AG09309 (cell line): ENCODE data around the gene CEND1.

ENCODE experiments used
- DNase-seq: peaks from one replicate; pipeline ENCODE4 v3.0.0-alpha.2; 2010; ENCODE audit warnings: low read depth
- H3K4me3 ChIP-seq: 2 replicates; pipeline ENCODE4 v1.5.1; 2011; ENCODE audit warnings: mild to moderate bottlenecking, low read depth, low read length, moderate library complexity; ENCODE audit not compliant: control insufficient read depth
- CTCF ChIP-seq: IDR thresholded peaks from 2 replicates; pipeline ENCODE4 v1.5.1; 2011; ENCODE audit warnings: mild to moderate bottlenecking, low read depth, low read length, inconsistent platforms; ENCODE audit not compliant: insufficient read depth, control insufficient read depth; ENCODE audit errors: missing control alignments

CEND1 gene

GRCh38 chr11:827146-827896 is 37.4 kb upstream of the CEND1 start:
- TF ChIP-seq CTCF: no peak
- H3K4me3 ChIP-seq: no peak overlapping the region; the same call in 1 of the 2 replicates
- no peak for DNase-seq

GRCh38 chr11:826836-827145 is 36.9 kb upstream of the CEND1 start:
- DNase-seq: no peak
- no peak for TF ChIP-seq CTCF
- peak overlapping the region; percentile 14 for H3K4me3 ChIP-seq

GRCh38 chr11:826227-826621 is 36.3 kb upstream of the CEND1 start:
- no peak overlapping the region for H3K4me3 ChIP-seq
- no peak for TF ChIP-seq CTCF
- DNase-seq: no peak

- no peak overlapping the region for H3K4me3 ChIP-seq
- DNase-seq: no peak
- no peak for TF ChIP-seq CTCF
Measured at GRCh38 chr11:825366-826226, 35.7 kb upstream of the CEND1 start.

GRCh38 chr11:824942-825341 is 35.1 kb upstream of the CEND1 start:
- TF ChIP-seq CTCF: no peak
- no peak overlapping the region for H3K4me3 ChIP-seq
- DNase-seq: no peak

GRCh38 chr11:824292-824880 is 34.5 kb upstream of the CEND1 start:
- no peak for TF ChIP-seq CTCF
- DNase-seq: no peak
- H3K4me3 ChIP-seq: no peak overlapping the region
